Measurements from ENCODE around the gene CDC42BPA. TPM values are rescaled to one million over a fixed set of nuclear protein-coding genes. Genes with fewer than 3 reads are reported as not detected.

Gene CDC42BPA
- total and polyA plus RNA-seq, 9 of the 15 experiments (the other 6 are each of a cell fraction or from before 2014, with no cell fraction given): 8.0 to 77.5 (median 52.1) TPM

GRCh38 chr1:227285745-227286144, 32.5 kb downstream of the CDC42BPA start:
- H3K9ac ChIP-seq (ENCODE audit: insufficient read depth in 1 of 2, low read depth in 2 of 2, low read length in 2 of 2): no peak overlapping the region
- no peaks in the 10 kb centered on the region for H3K9me1 ChIP-seq (ENCODE audit: control insufficient read depth, insufficient read depth, low read length)
- H2AFZ ChIP-seq (ENCODE audit: low read depth, low read length): no peak overlapping the region
- in situ Hi-C loops (cut with MboI): no loop called here
- H3K4me3 ChIP-seq: no peak overlapping the region
- peak; percentile 34; the same call in 2 of the 3 replicates for ATAC-seq
- intact Hi-C loops (cut with micrococcal nuclease): no loop called here
- no peak for FAIRE-seq
- H3K4me2 ChIP-seq (ENCODE audit: insufficient read depth, low read length): no peak overlapping the region
- CTCF ChIA-PET (ENCODE audit: low intra/inter-chr PET ratio): no interaction called here
- H4K20me1 ChIP-seq (replicated peaks; ENCODE audit: control insufficient read depth, insufficient read depth, low read length): no peaks in the 10 kb centered on the region
- H3K9me3 ChIP-seq (replicated peaks; ENCODE audit: control insufficient read depth, insufficient read depth, low read depth, low read length): peaks cover 17% of the 10 kb centered on the region
- H3K36me3 ChIP-seq (ENCODE audit: control insufficient read depth, insufficient read depth, low read length): peaks cover 23% of the 10 kb centered on the region; the same call in 2 of the 3 replicates
- H3K79me2 ChIP-seq (ENCODE audit: control insufficient read depth, insufficient read depth, low read length): peaks cover 95% of the 10 kb centered on the region
- H3K4me1 ChIP-seq (replicated peaks in 1 of 2; ENCODE audit: control insufficient read depth in 2 of 2, insufficient read depth in 2 of 2, low read length in 2 of 2): no peaks in the 10 kb centered on the region
- DNase-seq (ENCODE audit: extremely low read depth in 1 of 4, low spot score in 3 of 4): peak in 1 of 4 experiments; percentile 32
- WGBS (ENCODE audit: insufficient coverage, low coverage, missing lambda C conversion rate): 100% methylated on average over 2 of the region's 2 CpGs
- H3K27me3 ChIP-seq (ENCODE audit: control insufficient read depth in 2 of 2, insufficient read depth in 2 of 2, low read length in 2 of 2): no peaks in the 10 kb centered on the region
- no TSS peak for BruUV-seq (replicated peaks)
- POLR2A ChIA-PET: interaction anchor here (0.7 to 1.5 kb wide), 2 partner anchors 14 to 26 kb away, joined by 3 read pairs; no protein-coding TSS in a partner anchor
- H3K27ac ChIP-seq (ENCODE audit: extremely low read depth, low read depth, low read length): no peak overlapping the region
- TF ChIP-seq COPS2 (conservative IDR thresholded peaks at IDR 0.05) (no peak), KLF13 (tag; IDR thresholded peaks at IDR 0.05; ENCODE audit: borderline replicate concordance, low read depth) (no peak), LCOR (CRISPR knock-in tag; IDR thresholded peaks at IDR 0.05) (no peak), HCFC1 (IDR thresholded peaks at IDR 0.05; ENCODE audit: low read depth, low read length) (no peak), RNF2 (IDR thresholded peaks at IDR 0.05) (no peak), ZSCAN29 (IDR thresholded peaks at IDR 0.05) (no peak), ZKSCAN3 (CRISPR knock-in tag; IDR thresholded peaks at IDR 0.05) (no peak), YY1 (IDR thresholded peaks at IDR 0.05; ENCODE audit: borderline replicate concordance in 1 of 3, control insufficient read depth in 1 of 3, extremely low read depth in 1 of 3, insufficient read depth in 3 of 3, insufficient read length in 1 of 3, insufficient replicate concordance in 2 of 3, low read depth in 1 of 3, low read length in 2 of 3) (no peak), ZNF280A (IDR thresholded peaks at IDR 0.05; ENCODE audit: low read depth, partially characterized antibody) (peak; percentile 72), ZFP36 (IDR thresholded peaks at IDR 0.05; ENCODE audit: low read depth, low read length, partially characterized antibody) (peak; percentile 97), HMGN3 (IDR thresholded peaks at IDR 0.05; ENCODE audit: borderline replicate concordance, extremely low read depth, insufficient read length, low read depth, low read length) (no peak), MCM5 (IDR thresholded peaks at IDR 0.05; ENCODE audit: low read depth) (no peak), NKRF (IDR thresholded peaks at IDR 0.05; ENCODE audit: borderline replicate concordance) (no peak), CBX8 (IDR thresholded peaks at IDR 0.05; ENCODE audit: borderline replicate concordance, extremely low read depth, low read depth, low read length, poor library complexity, severe bottlenecking) (no peak), TRIM24 (IDR thresholded peaks at IDR 0.05) (peak in 1 of 2 experiments; percentile 59; a peak in 1 of 4 replicates), POLR2A (conservative IDR thresholded peaks at IDR 0.05) (no peak), CBX3 (IDR thresholded peaks at IDR 0.05; ENCODE audit: borderline replicate concordance in 1 of 2, low read length in 2 of 2) (peak in 1 of 2 experiments; percentile 93; a peak in 2 of 3 replicates), HMG20B (CRISPR knock-in tag; IDR thresholded peaks at IDR 0.05) (no peak), CXXC5 (CRISPR knock-in tag; IDR thresholded peaks at IDR 0.05) (no peak), PKNOX1 (IDR thresholded peaks at IDR 0.05) (no peak)
